Brain pericyte (primary cell): ENCODE results near the gene CA9.

Experiments used
- DNase-seq: peaks from one replicate; pipeline ENCODE4 v3.0.0-alpha.2; 2012; ENCODE audit warnings: low read depth, low spot score

Gene CA9

GRCh38 chr9:35717132-35717870 lies 43.6 kb downstream of the CA9 start:
- DNase-seq, result no peak

DNA sequence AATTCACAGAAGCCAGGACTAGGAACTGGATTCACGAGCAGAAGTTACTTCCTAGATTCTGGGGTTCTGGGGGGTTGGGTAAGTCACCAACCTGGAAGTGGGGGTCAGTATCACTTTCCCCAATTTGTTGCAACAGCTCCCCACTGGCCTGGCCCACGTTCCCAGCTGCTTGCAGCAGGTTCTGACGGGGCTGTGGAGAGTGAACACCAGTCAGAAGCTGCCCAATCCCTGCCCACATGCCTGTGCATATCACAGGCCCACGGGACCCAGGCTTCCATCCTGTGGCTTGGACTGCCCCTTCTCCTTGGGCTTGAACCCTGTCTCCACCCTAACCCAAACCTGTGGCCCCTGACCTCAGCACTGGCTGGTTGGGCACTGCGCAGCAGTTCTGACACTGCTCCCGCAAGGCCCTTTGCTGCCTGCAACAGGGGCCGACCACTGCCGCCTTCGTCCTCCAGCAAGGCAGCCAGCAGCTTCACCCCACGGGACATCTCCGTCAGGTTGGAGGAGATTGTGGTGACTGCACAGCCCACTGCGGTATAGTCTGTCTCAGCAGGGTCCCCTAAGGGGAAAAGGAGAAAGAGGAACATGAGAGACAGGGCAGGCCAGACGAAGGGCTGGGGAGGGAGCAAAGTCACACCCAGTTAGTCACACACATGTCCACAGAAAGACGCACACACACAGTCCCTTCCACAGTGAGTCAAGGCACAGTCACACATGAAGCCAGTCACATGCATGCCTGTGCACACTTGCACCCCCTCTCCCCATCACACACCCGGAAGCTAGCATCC lies 45.2 kb downstream of the CA9 start:
- no peak for DNase-seq

- DNase-seq, result no peak
These were observed 45.8 kb downstream of the CA9 start for GRCh38 chr9:35719546-35719945.

DNA sequence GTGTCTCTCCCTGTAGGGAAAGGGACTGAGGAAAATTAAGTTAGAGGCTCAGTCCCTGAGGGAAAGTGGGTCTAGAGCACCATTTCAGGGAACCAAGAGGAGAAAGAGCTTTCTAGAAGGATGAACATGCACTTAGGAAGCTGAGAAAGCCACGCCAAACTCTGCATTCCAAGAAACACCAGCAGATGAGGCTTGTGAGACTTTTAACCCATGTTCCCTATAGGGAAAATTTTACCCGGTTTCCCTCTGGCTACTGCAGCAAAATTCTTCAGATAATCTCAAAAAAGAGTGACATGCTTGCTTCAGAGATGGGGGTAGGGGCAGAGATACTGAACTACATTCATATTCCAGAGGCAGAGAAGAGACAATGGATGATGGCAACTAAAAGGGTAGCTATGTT lies 49.7 kb downstream of the CA9 start:
- no peak for DNase-seq

DNA sequence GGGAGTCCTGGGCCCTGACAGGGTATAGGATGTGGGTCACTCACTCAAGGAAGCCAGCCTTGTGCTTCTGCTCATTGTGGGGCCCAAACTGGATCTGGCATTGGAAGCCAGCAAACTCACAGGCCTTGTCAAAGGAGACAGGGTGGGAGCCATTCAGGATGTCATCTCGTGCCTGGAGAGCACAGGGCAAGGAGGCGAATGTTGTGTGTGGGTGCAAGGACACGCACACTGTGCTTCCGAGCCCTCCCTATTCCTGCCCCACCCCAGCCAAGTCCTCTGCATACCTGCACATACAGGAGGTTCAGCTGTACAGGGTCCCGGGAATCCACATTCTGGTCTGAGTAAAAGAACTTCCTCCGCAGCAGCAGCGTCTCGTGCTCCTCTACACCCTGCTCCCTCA lies 50.2 kb downstream of the CA9 start:
- no peak for DNase-seq

GRCh38 chr9:35725362-35725761 lies 51.6 kb downstream of the CA9 start:
- DNase-seq, result no peak

GRCh38 chr9:35726931-35727330 lies 53.2 kb downstream of the CA9 start:
- no peak for DNase-seq

DNA sequence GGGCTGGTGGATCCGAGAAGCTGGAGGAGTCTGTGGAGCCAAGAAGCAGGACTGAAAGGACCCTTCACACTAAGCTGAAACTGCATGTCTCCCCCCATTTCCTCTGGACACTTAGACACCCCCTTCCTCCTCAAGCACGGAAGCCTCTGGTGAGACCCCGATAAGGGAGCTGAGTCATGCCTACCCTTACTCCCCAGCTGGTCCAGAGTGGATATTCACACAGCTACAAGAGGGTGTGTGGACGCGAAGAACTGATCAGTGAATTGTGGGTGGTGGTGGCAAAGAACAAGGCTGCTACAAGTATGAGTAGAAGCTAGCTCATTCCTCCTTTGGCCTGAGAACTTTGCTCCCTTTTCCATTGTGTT lies 53.9 kb downstream of the CA9 start:
- DNase-seq, result no peak

GRCh38 chr9:35728041-35728971 lies 54.6 kb downstream of the CA9 start:
- DNase-seq, result no peak

DNA sequence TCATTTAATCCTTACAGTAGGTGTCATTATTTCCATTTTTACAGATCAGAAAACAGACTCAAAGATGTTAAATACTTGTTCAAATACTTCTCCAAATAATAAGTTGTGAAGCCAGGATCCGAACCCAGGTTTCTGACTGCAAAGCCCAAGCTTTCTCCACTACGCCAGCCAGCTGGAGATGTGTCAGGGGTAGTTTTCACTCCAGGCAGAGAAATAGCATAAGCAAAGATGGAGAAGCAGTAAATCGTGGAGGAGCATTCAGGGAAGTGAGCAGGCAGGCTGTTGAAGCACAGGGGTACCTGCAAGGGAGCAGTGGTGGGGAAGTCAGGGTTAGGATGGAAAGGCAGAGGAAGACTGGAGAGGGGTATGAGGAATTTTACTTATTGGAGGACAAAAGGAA lies 55.4 kb downstream of the CA9 start:
- no peak for DNase-seq

DNA sequence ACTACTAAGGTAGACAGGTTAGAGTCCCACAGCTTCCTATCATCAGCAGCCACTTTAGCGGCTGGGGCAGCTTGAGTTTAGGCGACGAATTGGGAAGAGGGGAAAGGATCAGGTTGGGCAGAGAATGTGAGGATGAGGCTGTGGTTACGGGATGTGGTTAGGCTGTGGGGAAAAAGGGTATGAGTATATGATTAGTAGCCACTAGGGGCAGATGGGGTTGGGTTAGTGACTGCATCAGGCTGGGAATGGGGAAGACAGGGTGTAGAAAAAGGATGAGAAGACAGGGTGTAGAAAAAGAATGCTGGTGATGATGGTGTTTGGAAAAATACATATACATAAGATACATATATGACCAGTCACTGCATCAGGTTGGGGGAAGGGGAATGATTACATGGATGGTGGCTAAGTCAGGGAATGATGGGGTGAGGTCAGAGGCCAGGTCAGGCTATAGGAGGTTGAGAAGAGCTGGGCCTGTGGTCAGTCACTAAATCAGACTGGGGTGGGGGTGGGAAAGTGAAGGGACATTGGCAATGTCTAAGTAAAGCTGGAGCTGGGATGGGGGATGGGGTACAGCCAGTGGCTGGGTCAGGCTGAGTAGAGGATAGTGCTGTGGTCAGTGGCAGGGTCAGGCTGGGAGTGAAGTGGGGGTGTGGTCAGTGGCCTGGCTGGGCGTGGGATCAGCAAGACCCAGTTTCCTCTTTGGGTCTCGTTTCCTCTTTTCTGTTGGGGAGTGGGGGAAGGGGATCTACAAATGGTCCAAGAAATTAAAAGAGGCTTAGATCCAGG lies 56.2 kb downstream of the CA9 start:
- no peak for DNase-seq

- DNase-seq, result no peak
These were observed 56.7 kb downstream of the CA9 start for GRCh38 chr9:35730486-35730854.
